NK-92 (cell line): Measurements from ENCODE around the gene TSC22D3.
"Not testable (repeated sequence)": the region's sequence is repeated elsewhere in the genome, so short reads cannot be mapped to it uniquely, and the experiment has no call there.

ENCODE experiments used
- DNase-seq: peaks from one replicate; lab custom pipeline; 2025; ENCODE audit not compliant: unreplicated experiment; lab: John Stamatoyannopoulos, UW

The TSC22D3 gene

GRCh38 chrX:107712231-107713202 lies 63.1 kb downstream of the TSC22D3 start:
- DNase-seq = no peak

GRCh38 chrX:107711521-107712181 lies 63.9 kb downstream of the TSC22D3 start:
- DNase-seq = no peak

GRCh38 chrX:107710617-107711391 lies 64.8 kb downstream of the TSC22D3 start:
- DNase-seq = no peak

DNA sequence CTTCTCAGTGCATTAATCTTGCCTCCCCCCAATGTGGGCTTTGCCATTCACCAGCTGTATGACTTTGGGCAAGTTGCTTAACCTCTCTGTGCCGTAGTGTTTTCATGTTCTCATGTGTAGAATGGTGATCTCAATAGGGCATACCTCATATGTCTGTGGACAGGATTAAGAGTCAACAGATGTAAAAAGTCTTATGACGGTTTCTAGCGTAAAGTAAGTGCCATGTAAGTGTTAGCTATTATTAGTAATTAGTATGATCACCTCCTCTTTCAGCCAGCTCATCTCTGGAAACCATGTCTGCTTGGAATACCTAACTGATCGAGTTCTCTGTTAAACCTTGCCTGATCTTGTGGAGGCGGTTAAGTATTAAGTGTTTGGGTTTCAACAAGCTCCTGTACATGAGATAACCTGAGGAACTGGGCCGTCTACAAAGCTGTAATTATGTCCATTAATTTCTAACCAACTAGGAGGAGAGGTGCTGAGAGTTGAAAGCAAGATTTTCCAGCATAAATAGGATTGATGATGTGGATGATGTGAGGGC lies 66.3 kb downstream of the TSC22D3 start:
- no peak for DNase-seq

DNA sequence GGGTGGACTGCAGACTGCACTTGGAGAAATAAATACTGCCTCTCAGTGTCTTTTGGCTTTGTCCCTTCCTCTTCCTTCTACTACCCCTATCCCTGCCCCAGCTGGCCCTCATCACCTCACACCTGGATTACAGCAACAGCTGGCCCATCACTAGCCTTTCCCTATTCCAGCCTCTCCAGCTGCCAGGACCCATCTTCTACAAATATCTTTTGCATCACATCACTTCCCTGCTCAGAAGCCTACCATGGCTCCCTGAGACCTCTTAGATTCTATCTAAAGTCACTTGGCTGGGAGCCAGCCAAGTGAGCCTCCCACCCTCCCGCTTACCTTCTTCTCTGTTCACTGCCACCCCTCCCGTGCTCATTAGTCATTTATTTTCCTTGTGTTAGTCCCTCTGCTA lies 66.8 kb downstream of the TSC22D3 start:
- DNase-seq = no peak

DNA sequence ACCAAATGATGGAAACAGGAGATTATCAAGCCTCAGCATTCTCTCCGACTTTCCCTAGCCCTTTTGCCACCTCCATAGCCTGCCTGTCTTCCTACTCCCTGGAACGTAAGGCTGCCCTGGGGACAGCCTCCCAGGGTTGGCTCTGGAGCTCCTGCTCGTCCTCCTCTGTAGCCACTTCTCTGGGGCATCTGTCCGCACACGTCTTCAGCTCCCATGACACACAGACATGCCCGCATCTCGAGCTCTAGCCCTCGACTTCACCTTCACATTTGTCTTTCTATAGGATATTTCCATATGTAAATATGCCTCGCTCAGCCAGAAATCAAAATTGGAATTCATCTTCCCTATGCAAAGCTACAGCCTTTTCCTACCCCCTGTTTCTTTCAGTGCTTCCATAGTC lies 67.7 kb downstream of the TSC22D3 start:
- DNase-seq = no peak

DNA sequence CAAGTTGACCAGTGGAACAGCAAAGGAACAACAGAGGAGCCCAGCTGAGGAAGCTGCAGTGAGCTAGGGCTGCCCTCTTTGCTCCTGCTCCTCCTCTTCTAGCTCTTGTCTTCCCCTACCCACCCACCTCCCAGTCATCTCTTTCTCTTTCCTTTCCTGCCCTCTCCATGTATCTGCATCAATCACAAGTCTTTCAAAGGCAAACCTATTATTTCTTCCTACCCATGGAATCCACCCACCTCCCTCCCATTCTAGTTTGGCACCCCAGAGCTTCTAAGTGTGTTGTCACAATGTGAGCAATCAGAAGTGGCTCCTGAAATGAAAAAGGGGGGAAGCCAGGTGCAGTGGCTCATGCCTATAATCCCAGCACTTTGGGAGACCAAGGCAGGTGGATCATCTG lies 69.3 kb downstream of the TSC22D3 start:
- DNase-seq = no peak

DNA sequence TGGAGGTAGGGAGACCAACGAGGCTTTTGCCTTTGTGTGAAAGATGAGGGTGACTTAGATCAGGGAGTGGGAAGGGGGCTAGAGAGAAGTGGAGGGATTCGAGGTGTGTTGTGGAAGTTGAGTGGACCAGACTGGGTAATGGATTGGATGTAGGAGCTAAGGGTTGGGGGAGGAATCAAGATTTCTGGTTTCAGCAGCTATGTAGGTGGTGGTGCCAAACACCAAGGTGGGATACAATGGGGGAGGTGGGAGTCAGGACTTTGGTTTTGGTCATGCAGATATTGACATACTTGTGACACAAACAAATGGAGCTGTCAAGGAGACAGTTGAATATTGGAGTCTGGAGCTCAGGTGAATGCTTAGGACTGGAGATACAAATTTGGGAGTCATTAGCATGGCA lies 71.0 kb downstream of the TSC22D3 start:
- DNase-seq = no peak

GRCh38 chrX:107704181-107704580 lies 71.4 kb downstream of the TSC22D3 start:
- DNase-seq = no peak

DNA sequence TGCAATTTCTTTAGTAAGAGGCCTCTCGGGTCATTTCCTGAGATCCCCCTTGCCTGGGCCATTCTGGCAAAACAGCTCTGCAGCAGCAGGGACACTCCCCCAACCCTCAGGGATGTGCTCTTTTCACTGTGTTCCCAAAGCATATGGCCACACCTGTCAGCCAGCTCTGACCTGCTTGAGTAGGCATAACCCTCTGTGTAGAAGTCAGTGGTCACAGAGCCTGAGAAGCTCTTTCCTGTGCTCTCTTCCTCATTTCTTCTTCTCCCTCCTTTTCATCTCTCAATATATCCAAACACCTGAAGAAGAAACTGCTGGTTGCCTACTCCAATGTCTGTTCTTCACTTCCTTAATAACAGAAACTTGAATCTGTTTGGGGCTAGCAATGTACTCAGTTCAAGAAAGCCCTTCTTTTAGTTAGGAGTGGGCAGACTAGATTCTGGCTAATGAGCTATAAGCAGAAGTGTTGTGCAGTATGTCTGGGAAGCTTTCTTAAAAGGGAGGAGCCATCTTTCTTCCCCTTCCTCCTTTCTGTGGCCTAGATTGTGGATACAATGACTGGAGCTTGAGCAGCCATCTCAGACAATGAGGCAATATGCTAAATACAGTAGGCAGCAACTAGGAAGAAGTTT lies 74.0 kb downstream of the TSC22D3 start:
- DNase-seq = no peak

- DNase-seq = no peak
Observed at GRCh38 chrX:107700790-107701189, 74.8 kb downstream of the TSC22D3 start.

GRCh38 chrX:107700317-107700774 lies 75.2 kb downstream of the TSC22D3 start:
- DNase-seq = no peak

DNA sequence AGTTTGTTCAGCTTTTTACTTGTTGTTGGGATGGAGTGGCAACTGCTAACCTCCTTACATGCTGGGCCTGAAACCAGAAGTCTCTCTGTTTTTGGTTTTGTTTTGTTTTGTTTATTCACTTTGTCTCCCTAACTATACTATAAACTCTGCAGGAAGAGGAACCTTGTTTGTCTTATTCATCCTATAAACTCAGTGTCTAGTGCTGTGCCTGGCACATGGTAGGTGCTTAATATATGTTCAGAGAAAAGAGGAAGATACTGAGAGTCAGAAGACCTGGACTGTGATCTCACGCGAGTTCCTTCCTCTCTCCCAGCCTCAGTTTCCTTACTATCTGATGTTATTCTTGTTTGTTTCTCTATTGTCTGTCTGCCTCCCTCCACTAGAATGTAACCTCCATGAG lies 76.0 kb downstream of the TSC22D3 start:
- no peak for DNase-seq

DNA sequence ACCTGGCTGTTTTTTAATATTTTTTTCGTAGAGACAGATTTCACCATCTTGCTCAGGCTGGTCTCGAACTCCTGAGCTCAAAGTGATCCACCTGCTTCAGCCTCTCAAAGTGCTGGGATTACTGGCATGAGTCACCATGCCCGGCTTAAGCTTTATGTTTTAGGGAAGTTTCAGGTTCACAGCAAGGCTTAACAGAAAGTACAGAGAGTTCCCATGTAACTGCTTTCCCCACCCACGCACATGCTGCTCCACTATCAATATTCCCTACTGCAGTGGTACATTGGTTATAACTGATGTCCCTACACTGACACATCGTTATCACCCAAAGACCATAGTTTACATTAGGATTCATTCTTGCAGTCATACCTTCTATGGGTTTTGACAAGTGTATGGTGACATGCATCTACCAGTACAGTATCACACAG lies 84.6 kb downstream of the TSC22D3 start:
- DNase-seq = no peak

DNA sequence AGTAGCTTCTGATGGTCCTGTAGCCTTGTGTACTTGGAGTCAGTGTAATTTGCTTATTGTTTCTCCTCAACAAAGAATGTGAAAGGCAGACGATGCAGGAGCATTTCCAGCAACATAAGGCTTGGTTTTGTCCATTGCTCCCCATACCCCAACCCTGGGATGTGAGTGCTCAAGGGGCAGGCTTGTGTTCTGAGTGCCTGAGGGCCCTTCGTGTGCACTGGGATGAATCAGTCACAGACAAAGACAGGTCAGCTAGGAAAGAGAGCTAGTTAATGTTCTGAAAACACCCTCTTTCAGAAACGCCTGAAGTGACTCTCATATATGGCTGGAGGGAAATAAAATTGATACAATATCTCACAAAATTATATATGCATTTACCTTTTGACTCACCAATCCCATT lies 88.1 kb downstream of the TSC22D3 start:
- DNase-seq = no peak

GRCh38 chrX:107686792-107687191 lies 88.8 kb downstream of the TSC22D3 start:
- DNase-seq = no peak

- no peak for DNase-seq
Observed at GRCh38 chrX:107686026-107686425, 89.6 kb downstream of the TSC22D3 start.

GRCh38 chrX:107685586-107685985 lies 90.0 kb downstream of the TSC22D3 start:
- not testable (repeated sequence) for DNase-seq

GRCh38 chrX:107684956-107685385 lies 90.6 kb downstream of the TSC22D3 start:
- DNase-seq = no peak

- no peak for DNase-seq
Observed at GRCh38 chrX:107683931-107684330, 91.7 kb downstream of the TSC22D3 start.
